Activated naive CD8-positive, alpha-beta T cell (primary cell): Measurements from ENCODE around the gene CXADR.
"Not testable (repeated sequence)": the region's sequence is repeated elsewhere in the genome, so short reads cannot be mapped to it uniquely, and the experiment has no call there.

Experiments used
- H3K27ac Mint-ChIP-seq: one replicate; pipeline ENCODE4 v1.8.0; 2021; ENCODE audit warnings: mixed read lengths
- H3K27me3 Mint-ChIP-seq: one replicate; pipeline ENCODE4 v1.8.0; 2021; ENCODE audit warnings: mixed read lengths
- H3K36me3 Mint-ChIP-seq: one replicate; pipeline ENCODE4 v1.8.0; 2021; ENCODE audit warnings: mixed read lengths
- H3K4me1 Mint-ChIP-seq: one replicate; pipeline ENCODE4 v1.8.0; 2021; ENCODE audit warnings: low read depth, mixed read lengths
- H3K4me3 Mint-ChIP-seq: one replicate; pipeline ENCODE4 v1.8.0; 2021; ENCODE audit warnings: mild to moderate bottlenecking, mixed read lengths
- H3K9me3 Mint-ChIP-seq: one replicate; pipeline ENCODE4 v1.8.0; 2021; ENCODE audit warnings: low read depth, mixed read lengths

CXADR gene

GRCh38 chr21:17512253-17513213 lies at the start of gene CXADR:
TSS of gene CXADR (plus strand) at chr21:17513043. CDS start at chr21:17513130, 87 bp downstream.
- H3K4me3 Mint-ChIP-seq = peak within 1 kb of the TSS; percentile 91

GRCh38 chr21:17466166-17466565 lies 46.7 kb upstream of the CXADR start:
- H3K4me1 Mint-ChIP-seq = no peaks in the 10 kb centered on the region
- H3K27me3 Mint-ChIP-seq = no peaks in the 10 kb centered on the region
- no peak overlapping the region for H3K27ac Mint-ChIP-seq
- no peaks in the 10 kb centered on the region for H3K9me3 Mint-ChIP-seq
- H3K4me3 Mint-ChIP-seq = no peak overlapping the region
- no peaks in the 10 kb centered on the region for H3K36me3 Mint-ChIP-seq

More at GRCh38 chr21:17512253-17513213, at the start of gene CXADR:
- Mint-ChIP-seq H3K27me3 (peaks cover 9% of the 10 kb centered on the region), H3K4me1 (peaks cover 16% of the 10 kb centered on the region), H3K36me3 (no peaks in the 10 kb centered on the region), H3K27ac (no peak within 1 kb of the TSS), H3K9me3 (no peaks in the 10 kb centered on the region)

- H3K27ac Mint-ChIP-seq = no peak overlapping the region
- H3K9me3 Mint-ChIP-seq = no peaks in the 10 kb centered on the region
- no peak overlapping the region for H3K4me3 Mint-ChIP-seq
- no peaks in the 10 kb centered on the region for H3K4me1 Mint-ChIP-seq
- no peaks in the 10 kb centered on the region for H3K36me3 Mint-ChIP-seq
- no peaks in the 10 kb centered on the region for H3K27me3 Mint-ChIP-seq
Observed at GRCh38 chr21:17467392-17467791, 45.5 kb upstream of the CXADR start.

GRCh38 chr21:17467829-17468228 lies 45.0 kb upstream of the CXADR start:
- Mint-ChIP-seq H3K9me3 (no peaks in the 10 kb centered on the region), H3K36me3 (no peaks in the 10 kb centered on the region), H3K27ac (no peak overlapping the region), H3K27me3 (no peaks in the 10 kb centered on the region), H3K4me1 (no peaks in the 10 kb centered on the region), H3K4me3 (no peak overlapping the region)

GRCh38 chr21:17468698-17469097 lies 44.1 kb upstream of the CXADR start:
- Mint-ChIP-seq H3K27me3 (no peaks in the 10 kb centered on the region), H3K9me3 (no peaks in the 10 kb centered on the region), H3K36me3 (no peaks in the 10 kb centered on the region), H3K4me1 (no peaks in the 10 kb centered on the region), H3K4me3 (no peak overlapping the region), H3K27ac (no peak overlapping the region)

GRCh38 chr21:17469727-17470126 lies 43.1 kb upstream of the CXADR start:
- H3K4me3 Mint-ChIP-seq = no peak overlapping the region
- H3K27ac Mint-ChIP-seq = no peak overlapping the region
- H3K9me3 Mint-ChIP-seq = peaks cover 4% of the 10 kb centered on the region
- no peaks in the 10 kb centered on the region for H3K27me3 Mint-ChIP-seq
- H3K36me3 Mint-ChIP-seq = no peaks in the 10 kb centered on the region
- H3K4me1 Mint-ChIP-seq = no peaks in the 10 kb centered on the region

- Mint-ChIP-seq H3K4me3 (no peak overlapping the region), H3K27ac (no peak overlapping the region), H3K4me1 (no peaks in the 10 kb centered on the region), H3K9me3 (peaks cover 4% of the 10 kb centered on the region), H3K36me3 (no peaks in the 10 kb centered on the region), H3K27me3 (no peaks in the 10 kb centered on the region)
Observed at GRCh38 chr21:17472182-17472581, 40.7 kb upstream of the CXADR start.

- Mint-ChIP-seq H3K4me3 (no peak overlapping the region), H3K27me3 (no peaks in the 10 kb centered on the region), H3K36me3 (no peaks in the 10 kb centered on the region), H3K9me3 (peaks cover 4% of the 10 kb centered on the region), H3K27ac (no peak overlapping the region), H3K4me1 (no peaks in the 10 kb centered on the region)
Observed at GRCh38 chr21:17472592-17473271, 40.1 kb upstream of the CXADR start.

GRCh38 chr21:17476006-17476405 lies 36.8 kb upstream of the CXADR start:
- Mint-ChIP-seq H3K4me3 (no peak overlapping the region), H3K27me3 (no peaks in the 10 kb centered on the region), H3K4me1 (no peaks in the 10 kb centered on the region), H3K9me3 (peaks cover 4% of the 10 kb centered on the region), H3K27ac (no peak overlapping the region), H3K36me3 (no peaks in the 10 kb centered on the region)

GRCh38 chr21:17478156-17478555 lies 34.7 kb upstream of the CXADR start:
- H3K4me1 Mint-ChIP-seq, H3K27ac Mint-ChIP-seq, H3K36me3 Mint-ChIP-seq, H3K9me3 Mint-ChIP-seq, H3K4me3 Mint-ChIP-seq, H3K27me3 Mint-ChIP-seq: not testable (repeated sequence)

- Mint-ChIP-seq H3K4me1 (no peaks in the 10 kb centered on the region), H3K4me3 (no peak overlapping the region), H3K27ac (no peak overlapping the region), H3K9me3 (no peaks in the 10 kb centered on the region), H3K36me3 (no peaks in the 10 kb centered on the region), H3K27me3 (no peaks in the 10 kb centered on the region)
Observed at GRCh38 chr21:17479606-17480005, 33.2 kb upstream of the CXADR start.

- Mint-ChIP-seq H3K4me3 (no peak overlapping the region), H3K4me1 (no peaks in the 10 kb centered on the region), H3K27ac (no peak overlapping the region), H3K36me3 (no peaks in the 10 kb centered on the region), H3K27me3 (no peaks in the 10 kb centered on the region), H3K9me3 (no peaks in the 10 kb centered on the region)
Observed at GRCh38 chr21:17482928-17483327, 29.9 kb upstream of the CXADR start.

GRCh38 chr21:17488620-17489019 lies 24.2 kb upstream of the CXADR start:
- no peaks in the 10 kb centered on the region for H3K9me3 Mint-ChIP-seq
- no peaks in the 10 kb centered on the region for H3K36me3 Mint-ChIP-seq
- peaks cover 5% of the 10 kb centered on the region for H3K27me3 Mint-ChIP-seq
- no peak overlapping the region for H3K27ac Mint-ChIP-seq
- no peak overlapping the region for H3K4me3 Mint-ChIP-seq
- H3K4me1 Mint-ChIP-seq = no peaks in the 10 kb centered on the region

GRCh38 chr21:17489565-17489964 lies 23.3 kb upstream of the CXADR start:
- not testable (repeated sequence) for H3K4me3 Mint-ChIP-seq, H3K27ac Mint-ChIP-seq, H3K9me3 Mint-ChIP-seq, H3K4me1 Mint-ChIP-seq, H3K36me3 Mint-ChIP-seq, H3K27me3 Mint-ChIP-seq

- Mint-ChIP-seq H3K27me3 (peaks cover 8% of the 10 kb centered on the region), H3K4me3 (no peak overlapping the region), H3K36me3 (no peaks in the 10 kb centered on the region), H3K9me3 (no peaks in the 10 kb centered on the region), H3K4me1 (no peaks in the 10 kb centered on the region), H3K27ac (no peak overlapping the region)
Observed at GRCh38 chr21:17491716-17492414, 21.0 kb upstream of the CXADR start.
